GM21737 (cell line): ENCODE measurements around the gene ANXA3.
"Not testable (repeated sequence)": the region's sequence is repeated elsewhere in the genome, so short reads cannot be mapped to it uniquely, and the experiment has no call there.

Source experiments
- ATAC-seq: cut with Tn5 transposase; IDR thresholded peaks from one replicate; pipeline ENCODE4 v1.9.1; 2021; ENCODE audit warnings: mild to moderate bottlenecking, moderate library complexity; ENCODE audit not compliant: unreplicated experiment

Gene ANXA3

GRCh38 chr4:78570117-78570516 is 18.5 kb downstream of the ANXA3 start:
- no peak for ATAC-seq

GRCh38 chr4:78571804-78572203 is 20.2 kb downstream of the ANXA3 start:
- ATAC-seq, result no peak

GRCh38 chr4:78578674-78579425 is 27.3 kb downstream of the ANXA3 start:
- no peak for ATAC-seq

- ATAC-seq, result no peak
Measured at GRCh38 chr4:78581618-78582017, 30.0 kb downstream of the ANXA3 start.

- ATAC-seq, result no peak
Measured at GRCh38 chr4:78584863-78585547, 33.4 kb downstream of the ANXA3 start.

- no peak for ATAC-seq
Measured at GRCh38 chr4:78585633-78586032, 34.1 kb downstream of the ANXA3 start.

GRCh38 chr4:78588894-78589545 is 37.5 kb downstream of the ANXA3 start:
- ATAC-seq, result no peak

- no peak for ATAC-seq
Measured at GRCh38 chr4:78591404-78591803, 39.8 kb downstream of the ANXA3 start.

GRCh38 chr4:78592088-78592783 is 40.7 kb downstream of the ANXA3 start:
- ATAC-seq, result no peak

- ATAC-seq, result no peak
Measured at GRCh38 chr4:78596111-78596742, 44.7 kb downstream of the ANXA3 start.

GRCh38 chr4:78598431-78598830 is 46.9 kb downstream of the ANXA3 start:
- not testable (repeated sequence) for ATAC-seq

GRCh38 chr4:78599147-78599546 is 47.6 kb downstream of the ANXA3 start:
- no peak for ATAC-seq

GRCh38 chr4:78599931-78600375 is 48.4 kb downstream of the ANXA3 start:
- ATAC-seq, result no peak

- peak; percentile 59 for ATAC-seq
Measured at GRCh38 chr4:78601013-78601412, 49.4 kb downstream of the ANXA3 start.

- no peak for ATAC-seq
Measured at GRCh38 chr4:78602334-78602733, 50.8 kb downstream of the ANXA3 start.

- ATAC-seq, result no peak
Measured at GRCh38 chr4:78603384-78603783, 51.8 kb downstream of the ANXA3 start.

- ATAC-seq, result no peak
Measured at GRCh38 chr4:78604988-78605387, 53.4 kb downstream of the ANXA3 start.

GRCh38 chr4:78606035-78606434 is 54.5 kb downstream of the ANXA3 start:
- no peak for ATAC-seq

- ATAC-seq, result no peak
Measured at GRCh38 chr4:78606530-78607095, 55.0 kb downstream of the ANXA3 start.

GRCh38 chr4:78608684-78609083 is 57.1 kb downstream of the ANXA3 start:
- no peak for ATAC-seq
